HG03558 (cell line): Measurements from ENCODE around the gene FAM171A2.
A peak's percentile ranks its signal among the peaks of the same experiment; 100 is the strongest.
"Not testable (repeated sequence)": the region's sequence is repeated elsewhere in the genome, so short reads cannot be mapped to it uniquely, and the experiment has no call there.

ENCODE experiments used
- ATAC-seq: cut with Tn5 transposase; IDR thresholded peaks from one replicate; pipeline ENCODE4 v1.9.1; 2021; ENCODE audit warnings: moderate number of reproducible peaks; ENCODE audit not compliant: unreplicated experiment; ENCODE audit errors: extremely low read depth

The FAM171A2 gene

DNA sequence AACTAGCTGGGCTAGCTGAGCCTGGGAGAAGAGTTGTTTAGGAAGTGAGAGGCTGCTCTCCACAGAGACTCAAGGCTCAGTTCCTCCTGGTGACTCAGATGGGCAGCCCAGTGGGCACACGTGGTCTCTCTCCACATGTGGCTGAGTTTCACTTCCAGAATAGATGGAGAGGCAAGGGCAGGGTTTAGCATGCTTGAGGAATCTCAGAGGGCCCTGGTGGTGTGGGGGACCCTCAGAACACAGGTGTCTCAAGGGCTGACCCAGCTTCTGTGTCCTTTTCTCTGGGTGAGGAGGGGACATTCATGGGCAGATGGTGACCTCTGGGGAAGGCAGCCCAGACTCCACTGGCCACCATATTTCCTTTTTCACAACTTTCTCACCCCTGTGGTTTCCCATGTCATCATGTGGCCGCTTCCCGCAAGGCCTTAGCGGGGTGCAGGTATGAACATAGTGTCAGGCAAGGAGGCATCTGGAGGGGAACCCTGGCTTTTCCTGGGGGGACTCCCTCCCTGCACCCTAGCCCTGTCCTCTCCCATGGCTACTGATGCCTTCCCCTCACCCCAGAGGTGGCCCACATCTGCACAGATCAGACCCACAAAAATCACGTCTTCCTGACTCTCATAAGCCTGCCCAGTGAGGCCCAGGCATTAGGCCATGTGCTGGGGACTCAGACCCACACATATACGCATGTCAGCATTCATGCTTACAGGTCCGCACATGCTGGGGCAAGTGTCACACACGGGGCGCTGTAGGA, 15.2 kb downstream of the FAM171A2 start:
- ATAC-seq = no peak

DNA sequence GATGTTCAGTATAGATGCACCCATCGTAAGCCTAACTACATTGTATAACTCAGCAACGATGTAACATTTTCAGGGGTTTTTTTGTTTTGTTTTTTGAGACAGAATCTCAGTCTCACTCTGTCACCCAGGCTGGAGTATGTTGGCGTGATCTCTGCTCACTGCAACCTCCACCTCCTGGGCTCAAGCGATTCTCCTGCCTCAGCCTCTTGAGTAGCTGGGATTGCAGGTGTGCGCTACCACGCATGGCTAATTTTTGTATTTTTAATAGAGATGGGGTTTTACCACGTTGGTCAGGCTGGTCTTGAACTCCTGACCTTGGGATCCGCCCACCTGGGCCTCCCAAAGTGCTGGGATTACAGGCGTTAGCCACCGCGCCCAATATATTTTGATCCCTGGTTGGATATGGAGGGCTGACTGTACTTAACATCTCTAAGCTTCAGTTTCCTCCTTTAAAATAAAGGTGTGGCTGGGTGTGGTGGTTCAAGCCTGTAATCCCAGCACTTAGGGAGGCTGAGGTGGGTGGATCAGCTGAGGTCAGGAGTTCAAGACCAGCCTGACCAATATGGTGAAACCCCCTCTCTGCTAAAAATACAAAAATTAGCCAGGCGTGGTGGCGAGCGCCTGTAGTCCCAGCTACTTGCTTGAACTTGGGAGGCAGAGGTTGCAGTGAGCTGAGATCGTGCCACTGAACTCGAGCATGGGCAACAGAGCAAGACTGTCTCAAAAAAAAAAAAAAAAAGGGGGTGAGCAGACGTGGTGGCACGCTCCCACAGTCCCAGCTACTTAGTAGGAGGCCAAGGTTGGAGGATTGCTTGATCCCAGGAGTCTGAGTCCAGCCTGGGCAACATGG, 16.2 kb downstream of the FAM171A2 start:
- ATAC-seq = not testable (repeated sequence)

DNA sequence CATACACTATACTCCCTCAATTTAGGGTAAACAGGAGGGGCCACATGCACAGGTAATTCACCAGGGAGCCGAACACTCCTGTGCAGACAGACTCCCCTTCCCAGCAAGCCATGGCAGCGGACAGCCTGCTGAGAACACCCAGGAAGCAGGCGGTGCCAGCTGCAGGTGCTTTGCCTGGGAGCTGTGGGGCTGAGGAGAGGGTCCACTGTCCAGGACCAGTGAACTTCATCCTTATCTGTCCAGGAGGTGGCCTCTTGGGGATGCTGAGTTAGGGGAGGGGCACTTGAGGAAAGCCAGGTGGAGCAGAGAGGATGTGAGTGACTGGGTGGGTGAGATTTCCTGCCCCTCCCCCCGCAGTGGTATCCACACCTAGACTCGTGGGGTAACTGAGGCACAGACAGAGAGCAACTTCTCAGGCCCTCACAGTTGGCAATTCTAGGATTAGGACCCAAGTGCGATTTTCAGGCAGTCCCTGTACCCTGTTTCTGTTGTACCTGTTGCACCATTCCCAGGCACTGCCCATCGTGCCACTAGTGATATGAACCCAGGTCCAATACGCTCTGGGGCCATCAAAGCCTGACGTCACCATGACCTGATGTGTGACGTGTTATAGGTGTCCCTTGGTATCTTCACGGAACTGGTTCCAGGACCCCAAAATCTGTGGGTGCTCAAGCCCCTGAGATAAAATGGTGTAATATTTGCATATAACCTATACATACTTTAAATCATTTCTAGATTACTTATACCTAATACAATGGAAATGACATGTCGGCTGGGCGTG, 17.4 kb downstream of the FAM171A2 start:
- ATAC-seq = no peak

DNA sequence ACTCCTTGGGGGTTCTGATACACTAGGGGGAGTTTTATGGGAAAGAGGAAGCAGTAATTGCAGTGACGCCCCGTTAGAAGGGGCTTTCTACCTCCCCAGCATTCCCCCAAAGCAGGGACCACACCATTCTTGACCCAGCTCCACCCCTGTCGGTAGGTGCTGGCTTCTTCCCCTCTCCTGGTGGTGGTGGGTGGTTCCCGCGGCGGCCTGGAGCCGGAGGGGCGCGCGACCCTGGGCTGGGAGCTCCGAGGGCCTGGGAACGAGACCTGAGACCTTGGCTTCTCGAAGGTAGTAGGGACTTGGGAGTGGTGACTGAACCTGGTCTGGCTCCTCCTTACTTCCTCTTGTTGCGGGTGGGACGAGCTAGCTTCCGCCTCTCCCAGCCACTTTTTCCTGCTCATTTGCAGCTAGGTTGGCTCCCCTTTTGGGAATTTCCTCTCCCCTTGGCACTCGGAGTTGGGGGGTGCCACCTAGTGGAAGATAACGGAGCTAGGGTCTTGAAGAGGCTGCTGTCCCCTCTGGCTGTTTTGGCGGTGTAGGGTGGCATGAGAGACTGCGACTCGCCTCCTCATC, 18.1 kb downstream of the FAM171A2 start:
- no peak for ATAC-seq

DNA sequence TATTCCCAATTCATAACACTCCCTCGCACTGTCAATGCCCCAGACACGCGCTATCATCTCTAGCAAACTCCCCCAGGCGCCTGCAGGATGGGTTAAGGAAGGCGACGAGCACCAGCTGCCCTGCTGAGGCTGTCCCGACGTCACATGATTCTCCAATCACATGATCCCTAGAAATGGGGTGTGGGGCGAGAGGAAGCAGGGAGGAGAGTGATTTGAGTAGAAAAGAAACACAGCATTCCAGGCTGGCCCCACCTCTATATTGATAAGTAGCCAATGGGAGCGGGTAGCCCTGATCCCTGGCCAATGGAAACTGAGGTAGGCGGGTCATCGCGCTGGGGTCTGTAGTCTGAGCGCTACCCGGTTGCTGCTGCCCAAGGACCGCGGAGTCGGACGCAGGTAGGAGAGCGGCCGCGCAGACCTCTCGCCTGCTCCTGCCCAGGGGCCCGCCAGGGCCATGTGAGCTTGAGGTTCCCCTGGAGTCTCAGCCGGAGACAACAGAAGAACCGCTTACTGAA, 18.7 kb downstream of the FAM171A2 start, which contains the start of gene GRN:
TSS of gene GRN (plus strand) at position 364 of the 515 bp plus-strand sequence. CDS start 3,863 bp downstream, outside the sequence.
- ATAC-seq = no peak

DNA sequence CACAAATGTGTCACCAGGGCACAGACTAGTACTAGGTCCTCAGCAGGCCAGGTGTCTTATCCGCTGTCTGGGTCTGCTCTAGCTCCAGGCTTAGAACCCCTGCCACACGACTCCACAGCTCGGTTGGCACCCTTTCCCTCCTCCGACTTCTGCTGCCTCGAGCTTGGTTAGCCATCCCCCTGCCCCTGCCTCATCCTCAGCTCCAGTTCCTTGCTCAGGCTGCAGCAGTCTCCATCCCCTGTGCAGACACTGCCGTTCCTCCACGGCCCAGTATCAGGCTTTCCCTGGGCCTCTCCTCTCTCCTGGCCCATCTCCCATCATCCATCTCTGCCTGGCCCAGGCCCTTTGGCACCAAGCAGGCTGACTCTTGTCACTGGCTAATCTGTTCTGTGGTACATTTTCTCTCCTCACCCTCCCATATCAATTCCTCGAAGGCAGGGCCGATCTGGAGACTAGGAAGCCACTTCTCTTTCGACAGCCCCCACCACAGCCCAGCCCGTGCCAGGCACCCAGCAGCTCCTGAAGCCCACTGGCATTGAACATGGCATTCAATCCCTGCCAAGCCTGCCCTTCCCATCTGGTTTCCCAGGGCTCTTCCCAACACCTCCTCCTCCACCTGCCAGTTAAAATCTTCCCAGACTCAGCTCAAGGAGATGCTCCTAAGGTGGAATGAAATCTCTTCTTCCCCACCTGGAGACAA, 20.0 kb downstream of the FAM171A2 start:
- ATAC-seq = no peak

DNA sequence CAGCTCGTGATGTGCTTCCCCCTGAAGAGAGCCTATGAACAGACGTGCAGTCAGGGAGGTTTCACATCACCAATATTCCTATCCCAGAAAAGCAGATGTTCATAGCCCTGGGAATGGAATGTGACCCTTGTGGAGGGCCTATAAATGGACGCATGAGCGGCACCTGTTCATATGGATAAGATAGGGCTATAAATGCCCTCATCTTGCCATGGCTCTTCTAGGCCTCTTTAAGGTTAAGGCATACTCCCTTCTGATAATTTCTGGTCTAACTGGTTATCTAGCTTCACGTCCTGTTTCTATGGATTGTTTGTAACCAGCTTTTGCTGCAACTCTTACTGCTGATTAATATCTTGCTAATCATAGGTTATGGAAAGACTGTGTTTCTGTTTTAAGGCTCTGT, 23.1 kb downstream of the FAM171A2 start:
- ATAC-seq = not testable (repeated sequence)

DNA sequence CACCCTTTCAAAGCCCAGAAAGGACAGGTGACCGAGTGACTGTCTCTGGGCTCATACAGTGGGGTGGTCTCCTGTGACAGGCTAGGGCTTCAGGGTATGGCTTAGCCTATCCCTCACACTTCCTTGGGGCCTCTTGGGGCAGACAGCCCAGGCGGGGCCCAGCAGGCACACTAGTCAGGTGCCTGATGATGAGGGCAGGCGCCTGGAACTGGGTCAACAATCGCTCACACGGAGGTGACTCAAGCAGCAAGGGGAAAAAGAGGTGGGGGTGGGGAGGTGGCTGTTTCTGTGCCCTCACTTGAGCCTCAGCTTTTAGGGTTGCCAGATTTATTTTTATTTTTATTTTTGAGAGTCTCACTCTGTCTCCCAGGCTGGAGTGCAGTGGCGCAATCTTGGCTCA, 25.0 kb downstream of the FAM171A2 start:
- ATAC-seq = no peak

DNA sequence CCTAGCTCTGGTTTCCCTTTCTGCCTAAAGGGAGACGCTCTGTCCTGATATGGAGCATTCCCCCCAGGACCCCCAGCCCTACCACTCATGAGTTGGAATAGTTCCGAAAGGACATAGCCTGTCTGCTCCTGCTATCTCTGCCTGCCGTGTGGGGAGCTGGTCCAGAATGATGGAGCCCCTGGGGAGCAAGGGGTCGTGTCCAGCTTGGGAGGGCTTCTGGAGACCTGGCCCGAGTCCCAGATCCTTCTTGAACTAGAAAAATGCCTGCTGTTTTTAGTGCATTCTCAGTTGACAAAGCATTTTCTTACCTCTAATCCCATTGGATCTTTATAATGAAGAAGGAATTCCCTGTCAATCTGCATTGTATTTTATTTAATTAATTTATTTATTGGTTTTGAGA, 27.7 kb downstream of the FAM171A2 start:
- no peak for ATAC-seq

DNA sequence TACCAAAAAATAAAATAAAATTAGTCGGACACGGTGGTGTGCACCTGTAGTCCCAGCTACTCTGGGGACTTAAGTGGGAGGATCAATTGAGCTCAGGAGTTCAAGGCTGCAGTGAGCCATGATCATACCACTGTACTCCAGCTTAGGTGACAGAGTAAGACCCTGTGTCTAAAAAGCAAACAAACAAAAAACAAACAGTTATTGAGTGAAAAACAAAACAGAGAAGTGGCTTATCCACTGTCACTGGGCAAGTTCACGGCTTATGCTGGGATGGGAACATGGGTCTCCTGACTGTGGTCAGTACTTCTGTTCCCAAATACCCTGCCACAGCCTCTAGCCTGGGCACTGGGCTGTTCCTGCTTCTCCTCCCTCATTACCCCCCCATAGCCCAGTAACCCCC, 28.1 kb downstream of the FAM171A2 start:
- no peak for ATAC-seq

DNA sequence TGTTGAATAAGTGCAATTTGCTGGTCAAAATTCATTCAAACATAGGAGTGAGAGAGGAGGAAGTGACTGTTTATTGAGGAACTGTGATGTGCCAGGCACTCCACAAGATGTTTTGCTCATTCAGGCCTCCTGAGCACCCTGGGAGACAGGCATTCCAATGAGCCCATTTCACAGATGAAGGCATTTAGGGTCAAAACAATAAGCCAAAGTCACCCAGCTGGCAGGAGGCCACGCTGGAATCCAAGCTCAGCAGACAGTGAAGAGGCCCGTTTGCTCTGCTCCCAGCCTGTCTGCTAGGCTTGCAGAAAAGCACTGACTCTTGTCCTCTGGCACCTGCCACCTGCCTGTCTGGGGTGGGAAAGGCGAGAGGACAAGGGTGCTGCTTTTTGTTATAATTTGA, 28.9 kb downstream of the FAM171A2 start:
- no peak for ATAC-seq

DNA sequence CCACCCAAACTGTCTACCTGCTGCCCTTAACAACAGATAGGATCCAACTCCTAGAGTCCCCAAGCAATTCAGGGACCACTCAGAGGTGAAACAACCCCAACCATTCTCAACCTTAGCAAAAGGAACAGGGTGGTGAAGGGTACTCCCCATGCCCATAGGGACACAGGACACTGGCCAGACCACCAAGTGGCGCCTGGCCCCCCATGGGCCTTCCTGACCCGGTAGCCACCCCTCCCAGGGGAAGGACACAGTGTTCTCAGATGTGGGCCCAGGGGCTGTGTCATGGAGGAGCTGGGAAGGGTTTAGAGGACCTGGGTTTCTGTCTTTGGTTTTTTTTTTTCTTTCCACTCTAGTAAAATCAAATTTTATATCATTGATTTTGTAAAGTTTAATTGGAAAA, 29.3 kb downstream of the FAM171A2 start:
- no peak for ATAC-seq

DNA sequence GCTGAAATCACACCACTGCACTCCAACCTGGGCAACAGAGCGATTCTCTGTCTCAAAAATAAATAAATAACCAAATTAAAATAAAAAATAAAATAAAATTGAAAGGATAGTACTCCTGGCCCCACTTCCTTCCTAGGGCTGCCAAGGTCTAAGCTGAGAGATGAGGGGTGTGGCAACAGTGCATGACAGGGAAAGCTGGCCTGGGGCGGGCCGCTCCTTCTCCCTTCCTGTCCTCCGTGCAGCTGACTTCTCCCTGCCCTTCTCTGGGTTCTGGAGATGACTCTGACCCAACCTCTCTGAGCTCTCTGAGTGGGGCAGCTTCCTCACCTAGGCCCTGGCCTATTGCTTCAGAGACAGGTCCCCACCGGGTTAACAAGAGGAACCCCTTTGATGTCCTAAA, 30.3 kb downstream of the FAM171A2 start:
- no peak for ATAC-seq

DNA sequence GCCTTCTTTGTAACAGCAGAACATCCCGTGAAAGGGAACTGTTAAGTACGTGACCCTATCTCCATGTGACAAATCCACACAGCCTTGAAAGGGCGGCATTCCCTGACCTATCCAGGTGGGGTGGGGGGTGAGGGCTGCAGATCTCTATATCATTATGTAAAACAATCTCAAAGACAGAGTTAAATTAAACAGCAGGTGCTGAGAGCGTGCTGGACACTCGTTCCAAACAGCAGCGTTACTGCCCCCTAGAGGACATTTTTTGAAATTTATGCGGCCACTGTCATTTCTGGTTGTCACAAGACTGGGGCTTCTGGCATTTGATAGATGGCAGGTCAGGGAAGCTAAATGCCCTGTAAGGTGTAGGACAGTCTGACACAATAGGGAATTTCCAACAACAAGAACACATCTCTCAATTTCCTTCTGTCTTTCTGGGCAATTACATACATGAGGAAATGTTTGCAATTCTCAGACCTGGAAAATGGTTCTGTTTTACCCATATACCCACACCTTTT, 32.3 kb downstream of the FAM171A2 start:
- no peak for ATAC-seq

DNA sequence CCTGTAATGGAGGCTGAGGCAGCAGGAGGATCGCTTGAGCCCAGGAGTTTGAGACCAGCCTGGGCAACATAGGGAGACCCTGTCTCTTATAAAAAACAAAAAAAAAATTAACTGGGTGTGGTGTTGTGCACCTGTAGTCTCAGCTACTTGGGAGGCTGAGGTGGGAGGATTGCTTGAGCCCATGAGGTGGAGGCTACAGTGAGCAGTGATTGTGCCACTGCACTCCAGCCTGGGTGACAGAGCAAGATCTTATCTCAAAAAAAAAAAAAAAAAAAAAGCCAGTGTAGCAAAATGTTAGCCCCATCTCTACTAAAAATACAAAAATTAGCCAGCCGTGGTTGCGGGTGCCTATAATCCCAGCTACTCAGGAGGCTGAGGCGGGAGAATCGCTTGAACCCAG, 33.4 kb downstream of the FAM171A2 start:
- ATAC-seq = not testable (repeated sequence)

DNA sequence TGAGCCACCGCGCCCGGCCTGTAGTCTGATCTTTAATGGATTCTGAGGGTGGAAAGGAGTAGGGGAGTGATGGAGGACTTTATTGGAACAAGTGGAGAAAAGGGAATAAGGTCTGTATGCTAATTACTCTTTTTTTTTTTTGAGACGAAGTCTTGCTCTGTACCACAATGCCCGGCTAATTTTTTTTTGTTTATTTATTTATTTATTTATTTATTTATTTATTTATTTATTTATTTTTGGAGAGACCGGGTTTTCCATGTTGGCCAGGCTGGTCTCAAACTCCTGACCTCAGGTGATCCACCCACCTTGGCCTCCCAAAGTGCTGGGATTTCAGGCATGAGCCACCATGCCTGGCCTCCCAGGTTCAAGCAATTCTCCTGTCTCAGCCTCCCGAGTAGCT, 34.1 kb downstream of the FAM171A2 start:
- not testable (repeated sequence) for ATAC-seq

DNA sequence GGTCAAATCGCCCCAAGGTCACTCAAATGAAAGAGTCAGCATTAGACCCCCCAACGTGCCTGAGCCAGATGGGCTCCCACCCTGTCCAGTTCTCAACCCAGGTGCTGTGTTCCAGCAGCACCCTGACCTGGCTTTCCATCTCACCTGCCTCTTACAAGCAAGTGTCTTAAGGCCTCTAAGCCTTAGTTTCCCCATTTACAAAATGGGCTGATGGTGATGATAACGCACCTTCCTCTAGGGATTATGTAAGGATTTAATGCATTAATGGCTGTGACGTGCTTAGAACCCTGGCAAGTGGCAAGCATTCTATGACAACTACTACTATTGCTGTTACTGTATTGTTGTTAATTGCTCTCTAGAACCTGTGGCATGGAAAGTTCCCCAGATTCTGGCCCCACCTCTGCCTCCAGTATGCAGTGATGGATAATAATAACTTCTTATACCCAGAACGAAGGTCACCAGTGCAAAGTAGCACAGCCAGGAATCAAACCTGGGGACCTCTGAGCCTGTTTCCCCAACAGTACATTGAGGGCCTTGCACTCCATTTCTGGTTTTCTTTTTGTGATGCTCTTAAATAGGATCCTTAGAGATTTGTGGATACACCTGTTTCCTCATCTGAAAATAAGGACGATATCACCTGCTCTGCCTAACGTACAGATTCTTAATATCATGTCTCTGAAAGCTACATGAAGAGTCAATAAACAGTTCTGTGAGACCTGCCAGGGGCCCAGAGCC, 35.8 kb downstream of the FAM171A2 start:
- no peak for ATAC-seq

DNA sequence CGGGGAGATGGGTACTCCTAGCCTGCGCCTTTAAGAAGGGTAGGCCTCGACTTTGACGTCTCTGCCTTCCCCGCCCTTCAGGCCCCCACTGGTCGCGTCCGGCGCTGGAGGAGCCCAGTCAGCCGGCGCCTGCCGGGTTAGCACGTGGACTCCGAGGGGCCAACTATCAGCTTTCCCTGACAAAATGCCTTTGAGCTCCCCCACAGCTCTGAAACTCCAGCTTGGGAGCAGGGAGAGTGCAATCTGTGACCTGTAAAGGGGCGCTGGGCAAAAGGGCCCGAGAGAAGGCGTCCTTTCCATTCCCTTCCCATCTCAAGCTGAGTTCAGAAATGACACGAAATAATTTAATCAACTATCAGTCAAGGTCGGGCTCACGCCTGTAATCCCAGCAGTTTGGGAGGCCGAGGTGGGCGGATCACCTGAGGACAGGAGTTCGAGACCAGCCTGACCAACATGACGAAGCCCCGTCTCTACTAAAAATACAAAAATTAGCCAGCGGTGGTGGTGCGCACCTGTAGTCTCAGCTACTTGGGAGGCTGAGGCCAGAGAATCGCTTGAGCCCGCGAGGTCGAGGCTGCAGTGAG, 36.7 kb downstream of the FAM171A2 start:
- ATAC-seq = peak; percentile 34
